KMS-11 (cell line): ENCODE data around the gene RNASEH2A.
"Not testable (repeated sequence)": the region's sequence is repeated elsewhere in the genome, so short reads cannot be mapped to it uniquely, and the experiment has no call there.

Source experiments
- H2AFZ ChIP-seq: fragments of 200-600 bp; sonication (generic); 2 replicates; pipeline ENCODE4 v1.6.1; 2016; ENCODE audit warnings: antibody characterized with exemption, mixed run types, low read depth
- H3K27ac ChIP-seq: fragments of 200-600 bp; sonication (generic); 2 replicates; pipeline ENCODE4 v1.6.1; 2016; ENCODE audit warnings: mild to moderate bottlenecking, mixed run types
- H3K27me3 ChIP-seq: fragments of 200-600 bp; sonication (generic); 2 replicates; pipeline ENCODE4 v1.6.1; 2017; ENCODE audit warnings: mild to moderate bottlenecking, low read depth, mixed run types, moderate library complexity; ENCODE audit not compliant: insufficient read depth
- H3K36me3 ChIP-seq: fragments of 200-600 bp; sonication (generic); 2 replicates; pipeline ENCODE4 v1.6.1; 2017; ENCODE audit warnings: mild to moderate bottlenecking, mixed run types; ENCODE audit not compliant: insufficient read depth
- H3K4me1 ChIP-seq: fragments of 200-600 bp; sonication (generic); 2 replicates; pipeline ENCODE4 v1.6.1; 2016; ENCODE audit warnings: mild to moderate bottlenecking, low read depth, mixed run types; ENCODE audit not compliant: poor library complexity, severe bottlenecking
- H3K4me2 ChIP-seq: fragments of 200-600 bp; sonication (generic); 2 replicates; pipeline ENCODE4 v1.7.0; 2016; ENCODE audit warnings: mild to moderate bottlenecking, mixed run types
- H3K4me3 ChIP-seq: fragments of 200-600 bp; sonication (generic); IDR thresholded peaks from 2 replicates; pipeline ENCODE4 v1.6.1; 2017; ENCODE audit warnings: low read depth, low read length, mixed read lengths; ENCODE audit not compliant: insufficient read depth
- H3K79me2 ChIP-seq: fragments of 200-600 bp; sonication (generic); 2 replicates; pipeline ENCODE4 v1.6.1; 2016; ENCODE audit warnings: low read depth, mixed run types; ENCODE audit not compliant: insufficient read depth
- H3K9ac ChIP-seq: fragments of 200-600 bp; sonication (generic); 2 replicates; pipeline ENCODE4 v1.6.1; 2016; ENCODE audit warnings: mild to moderate bottlenecking, mixed run types
- H4K20me1 ChIP-seq: fragments of 200-600 bp; sonication (generic); 2 replicates; pipeline ENCODE4 v1.6.1; 2016; ENCODE audit warnings: mild to moderate bottlenecking, mixed run types; ENCODE audit not compliant: insufficient read depth
- CTCF ChIP-seq: fragments of 200-600 bp; sonication (generic); conservative IDR thresholded peaks from 2 replicates; pipeline ENCODE4 v1.6.1; 2017; ENCODE audit warnings: low read depth, mild to moderate bottlenecking, antibody characterized with exemption, low read length, moderate library complexity, mixed read lengths

Gene RNASEH2A

GRCh38 chr19:12801466-12802266, 4.7 kb upstream of the RNASEH2A start, which contains the start of the genes PRDX2 and THSD8:
PRDX2 (minus strand) TSS chr19:12801800; CDS start chr19:12801261, 539 bp downstream.
THSD8 (plus strand) TSS chr19:12802069; CDS start chr19:12802072, 3 bp downstream.
- TF ChIP-seq CTCF = no peak
- H3K4me2 ChIP-seq = peak within 1 kb of the TSS; percentile 69
- peaks cover 13% of the 10 kb centered on the region for H3K27me3 ChIP-seq
- no peak within 1 kb of the TSS for H3K27ac ChIP-seq
- no peaks in the 10 kb centered on the region for H4K20me1 ChIP-seq
- H3K79me2 ChIP-seq = no peaks in the 10 kb centered on the region
- H3K4me1 ChIP-seq = no peaks in the 10 kb centered on the region
- H2AFZ ChIP-seq = peak within 1 kb of the TSS; percentile 85
- peak within 1 kb of the TSS; percentile 52; the same call in 1 of the 2 replicates for H3K9ac ChIP-seq
- no peak within 1 kb of the TSS for H3K4me3 ChIP-seq
- no peaks in the 10 kb centered on the region for H3K36me3 ChIP-seq

DNA sequence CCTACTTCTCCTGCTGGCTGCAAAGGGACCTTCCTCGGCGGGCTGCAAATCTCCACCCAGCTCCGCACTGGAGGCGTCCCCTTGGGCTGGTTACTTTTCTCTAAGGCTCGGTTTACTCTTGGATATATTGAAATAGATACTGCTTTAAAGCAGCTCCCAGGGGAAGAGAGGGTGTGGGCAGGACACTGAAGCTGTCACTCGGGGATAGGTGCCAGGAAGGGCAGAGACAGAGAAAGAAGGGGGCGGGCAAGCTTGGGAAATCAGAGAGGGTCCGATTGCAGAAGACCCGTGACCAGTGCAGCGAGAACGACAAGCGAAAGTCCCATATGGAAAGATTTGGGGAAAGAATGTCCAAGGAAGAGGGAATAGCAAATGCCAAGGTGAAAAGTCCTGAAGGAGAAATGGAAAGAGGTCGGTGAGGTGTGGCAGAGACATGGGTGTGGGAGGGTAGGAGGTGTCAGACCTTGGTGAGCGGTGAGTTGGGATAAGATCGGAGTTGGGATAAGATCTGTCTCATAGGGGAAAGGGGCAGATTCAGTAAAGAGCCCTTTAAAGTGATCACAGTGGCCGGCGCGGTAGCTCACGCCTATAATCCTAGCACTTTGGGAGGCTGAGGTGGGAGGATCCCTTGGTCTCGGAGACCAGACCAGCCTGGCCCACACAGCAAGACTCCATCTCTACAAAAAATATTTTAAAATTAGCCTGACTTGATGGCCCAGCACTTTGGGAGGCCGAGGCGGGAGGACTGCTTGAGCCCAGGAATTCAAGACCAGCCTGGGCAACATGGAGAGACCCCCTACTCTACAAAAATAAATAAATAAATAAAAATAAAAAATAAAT, 3.9 kb upstream of the RNASEH2A start:
- H3K27ac ChIP-seq = no peak overlapping the region
- no peak overlapping the region for H3K9ac ChIP-seq
- TF ChIP-seq CTCF = no peak
- no peaks in the 10 kb centered on the region for H3K36me3 ChIP-seq
- no peaks in the 10 kb centered on the region for H3K4me1 ChIP-seq
- H3K27me3 ChIP-seq = peaks cover 13% of the 10 kb centered on the region
- H3K4me2 ChIP-seq = peak overlapping the region; percentile 69
- peak overlapping the region; percentile 85 for H2AFZ ChIP-seq
- no peak overlapping the region for H3K4me3 ChIP-seq
- no peaks in the 10 kb centered on the region for H4K20me1 ChIP-seq
- H3K79me2 ChIP-seq = no peaks in the 10 kb centered on the region

GRCh38 chr19:12804051-12804450, 2.3 kb upstream of the RNASEH2A start:
- Histone ChIP-seq H2AFZ (no peak overlapping the region), H3K9ac (no peak overlapping the region), H3K27ac (no peak overlapping the region), H3K4me3 (no peak overlapping the region), H3K36me3 (no peaks in the 10 kb centered on the region), H3K4me2 (no peak overlapping the region), H4K20me1 (no peaks in the 10 kb centered on the region), H3K79me2 (no peaks in the 10 kb centered on the region), H3K27me3 (peaks cover 13% of the 10 kb centered on the region), H3K4me1 (no peaks in the 10 kb centered on the region)
- TF ChIP-seq CTCF = no peak

DNA sequence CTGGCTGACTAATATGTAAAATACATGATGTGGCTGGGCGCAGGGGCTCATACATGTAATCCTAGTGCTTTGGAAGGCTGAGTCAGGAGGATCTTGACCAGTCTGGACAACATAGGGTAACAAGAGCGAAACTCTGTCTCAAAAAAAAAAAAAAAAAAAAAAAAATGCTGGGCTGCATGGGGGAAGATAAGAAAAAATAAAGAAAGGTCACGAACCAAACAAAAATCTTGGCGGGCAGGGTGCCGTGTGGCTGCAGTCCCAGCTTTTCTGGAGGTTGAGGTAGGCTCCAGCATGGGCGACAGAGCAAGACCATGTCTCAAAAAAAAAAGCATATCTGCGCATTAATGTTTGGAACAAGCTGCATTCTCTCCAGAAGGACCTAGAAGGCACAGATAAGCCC, 8.7 kb downstream of the RNASEH2A start:
- no peak for TF ChIP-seq CTCF
- no peaks in the 10 kb centered on the region for H3K36me3 ChIP-seq

GRCh38 chr19:12817188-12817587, 10.8 kb downstream of the RNASEH2A start:
- H3K9ac ChIP-seq, H3K36me3 ChIP-seq, H3K4me3 ChIP-seq, H4K20me1 ChIP-seq, H3K4me1 ChIP-seq, H3K4me2 ChIP-seq, H2AFZ ChIP-seq, H3K27ac ChIP-seq, H3K27me3 ChIP-seq, H3K79me2 ChIP-seq: not testable (repeated sequence)

More for the DNA sequence above, 8.7 kb downstream of the RNASEH2A start:
- Histone ChIP-seq H3K4me3 (no peak overlapping the region), H3K4me2 (no peak overlapping the region), H3K27ac (no peak overlapping the region), H3K27me3 (no peaks in the 10 kb centered on the region), H4K20me1 (no peaks in the 10 kb centered on the region), H3K9ac (no peak overlapping the region), H2AFZ (no peak overlapping the region), H3K79me2 (no peaks in the 10 kb centered on the region), H3K4me1 (no peaks in the 10 kb centered on the region)

- H2AFZ ChIP-seq, H3K27me3 ChIP-seq, H3K9ac ChIP-seq, H3K4me1 ChIP-seq, H3K27ac ChIP-seq, H4K20me1 ChIP-seq, H3K36me3 ChIP-seq, H3K79me2 ChIP-seq, H3K4me2 ChIP-seq, H3K4me3 ChIP-seq: not testable (repeated sequence)
Observed at GRCh38 chr19:12817810-12818209, 11.4 kb downstream of the RNASEH2A start.
